Activated gamma-delta T cell treated with Interleukin-2 at 50 U/mL for 16 hours (primary cell): ENCODE results near the gene APOL5.
"Not testable (repeated sequence)": the region's sequence is repeated elsewhere in the genome, so short reads cannot be mapped to it uniquely, and the experiment has no call there.

ENCODE experiments used
- DNase-seq: peaks from one replicate; pipeline ENCODE4 v3.0.0-alpha.2; 2020

Gene APOL5

DNA sequence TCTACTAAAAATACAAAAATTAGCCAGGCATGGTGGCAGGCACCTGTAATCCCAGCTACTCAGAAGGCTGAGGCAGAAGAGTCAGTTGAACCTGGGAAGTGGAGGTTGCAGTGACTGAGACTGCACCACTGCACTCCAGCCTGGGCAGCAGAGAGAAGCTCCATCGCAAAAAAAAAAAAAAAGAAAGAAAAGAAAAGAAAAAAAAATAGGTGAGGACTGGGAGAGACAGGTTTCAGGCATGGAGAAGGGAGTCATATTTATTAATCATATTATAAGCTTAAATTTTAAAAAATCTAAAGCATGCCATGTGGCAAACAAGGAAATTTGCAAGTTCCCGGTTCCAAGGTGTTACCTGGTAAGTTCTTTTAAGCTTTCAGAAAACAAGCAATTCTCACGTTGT is at the start of gene APOL5:
Gene APOL5, plus strand, starts transcription at position 301 of the 400 bp plus-strand sequence. Its CDS starts 0 bp downstream, at position 301.
- DNase-seq, result no peak

DNA sequence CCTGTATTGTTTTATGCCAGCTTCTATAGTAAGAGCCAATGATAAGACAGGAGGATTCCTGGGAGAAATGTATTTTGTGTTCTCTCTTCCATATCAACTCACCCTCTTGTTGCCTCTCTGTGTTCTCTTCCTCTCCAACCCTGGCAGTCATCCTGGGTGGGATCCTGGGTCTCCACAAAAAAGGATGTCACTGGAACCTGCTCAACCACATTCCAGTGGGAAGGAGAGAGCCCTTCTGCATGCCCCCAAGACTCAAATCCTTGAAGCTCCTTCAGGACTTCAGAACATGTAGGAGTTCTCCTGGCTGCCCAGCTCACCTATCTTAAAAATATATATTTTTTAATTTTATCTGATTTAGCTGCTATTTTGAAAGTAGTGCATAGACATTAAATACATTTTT is 43.3 kb upstream of the APOL5 start:
- no peak for DNase-seq

- DNase-seq, result not testable (repeated sequence)
Observed at GRCh38 chr22:35676065-35676464, 41.6 kb upstream of the APOL5 start.

- no peak for DNase-seq
Observed at GRCh38 chr22:35677460-35678187, 40.0 kb upstream of the APOL5 start.

DNA sequence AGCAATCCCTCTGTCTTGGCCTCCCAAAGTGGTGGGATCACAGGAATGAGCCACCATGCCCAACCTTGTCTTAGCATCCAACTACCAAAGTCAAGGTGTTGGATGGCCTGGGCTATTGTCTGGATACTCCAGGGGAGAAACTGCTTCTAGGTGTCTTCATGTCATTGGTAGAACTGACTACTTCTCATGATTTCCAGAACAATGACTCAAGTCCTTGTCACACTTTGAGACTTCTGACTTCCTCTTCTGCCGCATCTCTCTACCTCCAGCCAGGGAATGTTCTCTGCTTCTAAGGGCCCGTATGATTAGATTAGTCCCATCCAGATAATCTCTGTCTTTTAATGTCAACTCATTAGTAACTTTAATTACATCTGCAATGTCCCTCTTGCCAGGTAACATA is 38.8 kb upstream of the APOL5 start:
- no peak for DNase-seq

DNA sequence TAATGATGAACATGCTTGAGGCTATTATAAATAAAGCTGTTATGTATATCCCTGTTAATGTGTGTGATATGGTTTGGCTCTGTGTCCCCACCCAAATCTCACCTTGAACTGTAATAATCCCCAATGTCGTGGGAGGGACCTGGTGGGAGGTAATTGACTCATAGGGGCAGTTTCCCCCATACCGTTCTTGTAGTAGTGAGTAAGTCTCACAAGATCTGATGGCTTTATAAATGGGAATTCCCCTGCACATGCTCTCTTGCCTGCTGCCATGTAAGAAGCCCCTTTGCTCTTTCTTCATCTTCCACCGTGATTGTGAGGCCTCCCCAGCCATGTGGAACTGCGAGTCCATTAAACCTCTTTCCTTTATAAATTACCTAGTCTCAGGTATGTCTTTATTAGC is 38.2 kb upstream of the APOL5 start:
- DNase-seq, result not testable (repeated sequence)

- DNase-seq, result no peak
Observed at GRCh38 chr22:35681454-35682052, 36.1 kb upstream of the APOL5 start.

GRCh38 chr22:35683560-35683959 is 34.1 kb upstream of the APOL5 start:
- DNase-seq, result no peak

- DNase-seq, result no peak
Observed at GRCh38 chr22:35684270-35684700, 33.4 kb upstream of the APOL5 start.

DNA sequence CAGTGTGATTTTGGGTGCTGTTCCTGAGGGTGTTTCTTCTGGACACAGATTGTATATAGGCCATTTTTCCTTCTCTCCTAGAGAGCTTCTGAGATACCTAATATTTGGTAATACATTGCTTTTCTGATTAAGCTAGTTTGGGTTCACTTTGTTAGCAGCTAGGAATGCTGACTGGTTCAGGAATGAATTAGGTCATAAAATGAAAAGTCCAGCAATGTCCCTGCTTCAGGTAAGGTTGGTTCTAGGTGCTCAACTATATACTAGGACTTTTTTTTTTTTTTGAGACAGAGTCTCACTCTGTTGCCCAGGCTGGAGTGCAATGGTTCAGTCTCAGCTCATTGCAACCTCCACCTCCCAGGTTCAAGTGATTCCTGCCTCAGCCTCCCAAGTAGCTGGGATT is 32.9 kb upstream of the APOL5 start:
- DNase-seq, result no peak

GRCh38 chr22:35685731-35686130 is 31.9 kb upstream of the APOL5 start:
- no peak for DNase-seq

DNA sequence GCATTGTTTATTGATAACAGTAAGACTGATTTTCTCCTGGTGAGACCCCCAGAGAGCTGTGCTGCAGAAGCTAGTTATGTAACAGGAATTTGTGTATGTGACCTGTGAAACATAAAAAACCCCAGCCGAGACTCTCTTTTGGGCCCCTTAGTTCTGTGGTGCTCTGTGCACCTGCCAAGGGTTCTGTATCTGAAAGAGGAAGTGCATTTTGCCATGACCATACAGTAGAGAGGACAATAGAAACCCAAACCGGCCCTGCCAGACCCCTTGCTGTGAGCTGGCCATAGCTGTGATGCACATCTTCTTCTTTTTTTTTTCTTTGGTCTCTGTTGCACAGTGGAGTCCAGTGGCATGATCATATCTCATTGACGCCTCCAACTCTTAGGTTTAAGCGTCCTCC is 31.4 kb upstream of the APOL5 start:
- no peak for DNase-seq

DNA sequence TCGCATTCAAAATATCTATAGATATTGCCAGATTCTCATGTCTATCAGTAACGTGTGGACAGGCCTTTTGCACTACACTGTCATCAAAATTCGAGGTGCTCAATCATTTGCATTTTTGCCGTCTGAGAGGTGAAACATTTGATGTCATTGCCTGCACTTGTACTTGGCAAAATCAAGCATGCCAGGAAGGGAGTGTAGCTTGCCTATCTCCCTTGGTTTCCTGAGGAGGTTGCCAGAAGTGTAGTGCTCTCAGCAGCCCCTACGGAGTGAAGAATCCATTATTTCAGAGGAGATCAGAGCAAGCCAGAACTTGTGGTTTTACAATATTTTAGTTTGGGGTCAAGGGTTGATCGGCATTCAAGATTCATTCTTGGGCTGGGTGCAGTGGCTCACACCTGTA is 30.2 kb upstream of the APOL5 start:
- DNase-seq, result no peak

DNA sequence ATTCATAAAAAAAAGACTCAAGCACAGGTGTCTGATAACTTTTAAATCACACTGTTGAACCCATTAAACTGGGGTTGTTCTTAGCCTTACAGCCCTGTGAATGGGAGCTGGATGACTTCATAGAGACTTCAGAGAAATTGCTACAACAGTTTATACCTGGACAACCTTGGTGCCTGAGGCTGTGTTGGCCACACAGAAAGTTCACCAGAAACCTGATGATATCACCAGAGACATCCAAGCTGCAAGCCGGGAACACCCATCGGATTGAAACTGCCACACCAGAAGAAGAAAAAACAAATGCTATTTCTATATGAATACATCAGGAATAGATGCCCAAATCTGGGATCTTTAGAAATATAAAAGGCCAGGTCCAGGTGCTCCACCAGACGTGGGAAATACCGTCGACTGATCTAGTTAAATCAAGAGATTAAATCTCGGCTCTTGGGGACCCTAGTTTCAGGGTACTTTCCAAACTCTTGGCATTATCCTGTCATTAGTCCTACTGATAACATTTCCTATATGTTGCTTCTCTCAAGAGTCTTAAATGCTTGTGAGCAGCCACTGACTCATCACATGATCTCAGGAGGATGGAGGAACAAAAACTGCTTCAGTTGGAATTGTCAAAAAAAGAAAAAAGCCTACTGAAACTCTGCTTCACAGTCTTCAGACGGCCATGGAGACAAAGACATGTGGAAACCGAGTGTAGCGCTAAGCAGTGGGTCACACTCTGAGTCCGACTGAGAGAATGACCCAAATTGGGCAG is 28.6 kb upstream of the APOL5 start:
- no peak for DNase-seq

DNA sequence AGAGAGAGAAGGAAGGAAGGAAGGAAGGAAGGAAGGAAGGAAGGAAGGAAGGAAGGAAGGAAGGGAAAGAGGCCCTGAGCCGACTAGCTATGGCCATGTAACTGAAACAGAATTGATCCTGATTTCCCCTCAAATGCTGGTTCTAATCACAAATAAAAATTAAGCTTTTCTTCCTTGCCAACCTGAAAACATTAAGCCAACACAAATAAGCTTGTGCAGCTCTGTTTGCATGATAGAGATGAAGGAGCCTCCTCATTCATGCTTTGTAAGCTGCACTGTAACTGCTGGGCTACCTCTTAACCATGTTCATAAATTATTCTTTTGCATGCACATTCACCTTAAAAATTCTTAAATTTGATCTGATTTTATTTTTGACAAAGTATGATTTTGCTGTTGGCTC is 27.7 kb upstream of the APOL5 start:
- no peak for DNase-seq

DNA sequence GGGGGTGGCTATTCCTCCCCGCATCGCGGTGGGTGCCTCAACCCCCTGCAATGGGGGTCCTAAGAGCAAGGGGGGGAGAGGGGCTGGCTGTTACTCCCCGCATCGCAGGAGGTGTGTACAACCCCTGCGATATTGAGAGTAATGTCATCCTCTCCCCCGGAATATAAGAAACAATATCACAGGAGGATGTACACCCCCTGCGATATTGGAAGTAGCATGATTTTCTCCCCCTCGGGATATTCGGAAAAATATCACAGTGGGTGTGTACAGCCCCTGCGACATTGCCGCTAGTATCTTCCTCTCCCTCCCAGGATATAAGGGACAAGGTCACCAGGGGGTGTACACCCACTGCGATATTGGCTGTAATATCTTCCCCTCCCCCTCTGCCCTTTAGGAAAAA is 22.5 kb upstream of the APOL5 start:
- DNase-seq, result no peak

DNA sequence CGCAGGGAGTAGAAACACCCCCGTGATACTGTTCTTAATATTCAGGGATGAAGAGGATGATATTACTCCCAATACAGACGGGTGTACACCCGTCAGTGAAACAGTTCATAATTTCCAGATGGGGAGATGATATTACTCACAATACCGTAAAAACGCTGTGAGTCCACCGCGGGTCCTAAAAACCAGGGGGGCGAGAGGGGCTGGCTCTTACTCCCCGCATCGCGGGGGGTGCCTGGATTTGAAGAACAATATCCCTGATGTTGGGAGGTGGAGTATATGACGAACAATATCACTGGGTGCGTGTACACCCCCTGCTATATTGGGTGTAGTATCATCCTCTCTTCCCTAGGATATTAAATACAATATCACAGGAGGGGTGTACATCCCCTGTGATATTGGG is 20.5 kb upstream of the APOL5 start:
- no peak for DNase-seq

DNA sequence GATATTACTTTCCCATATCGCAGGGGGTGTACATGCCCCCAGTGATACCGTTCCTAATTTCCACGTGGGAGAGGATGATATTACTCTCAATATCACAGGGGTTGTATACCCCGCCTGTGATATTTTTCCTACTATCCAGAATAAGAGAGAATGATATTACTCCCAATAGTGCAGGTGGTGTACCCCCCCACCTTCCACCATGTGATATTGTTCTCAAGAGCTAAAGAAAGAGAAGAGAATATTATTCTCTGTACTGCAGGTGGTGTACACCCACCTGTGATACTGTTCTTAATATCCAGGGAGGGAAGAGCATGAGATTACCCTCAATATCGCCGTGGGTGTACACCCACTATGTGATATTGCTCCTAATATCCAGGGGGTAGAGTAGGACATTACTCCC is 17.8 kb upstream of the APOL5 start:
- DNase-seq, result not testable (repeated sequence)

DNA sequence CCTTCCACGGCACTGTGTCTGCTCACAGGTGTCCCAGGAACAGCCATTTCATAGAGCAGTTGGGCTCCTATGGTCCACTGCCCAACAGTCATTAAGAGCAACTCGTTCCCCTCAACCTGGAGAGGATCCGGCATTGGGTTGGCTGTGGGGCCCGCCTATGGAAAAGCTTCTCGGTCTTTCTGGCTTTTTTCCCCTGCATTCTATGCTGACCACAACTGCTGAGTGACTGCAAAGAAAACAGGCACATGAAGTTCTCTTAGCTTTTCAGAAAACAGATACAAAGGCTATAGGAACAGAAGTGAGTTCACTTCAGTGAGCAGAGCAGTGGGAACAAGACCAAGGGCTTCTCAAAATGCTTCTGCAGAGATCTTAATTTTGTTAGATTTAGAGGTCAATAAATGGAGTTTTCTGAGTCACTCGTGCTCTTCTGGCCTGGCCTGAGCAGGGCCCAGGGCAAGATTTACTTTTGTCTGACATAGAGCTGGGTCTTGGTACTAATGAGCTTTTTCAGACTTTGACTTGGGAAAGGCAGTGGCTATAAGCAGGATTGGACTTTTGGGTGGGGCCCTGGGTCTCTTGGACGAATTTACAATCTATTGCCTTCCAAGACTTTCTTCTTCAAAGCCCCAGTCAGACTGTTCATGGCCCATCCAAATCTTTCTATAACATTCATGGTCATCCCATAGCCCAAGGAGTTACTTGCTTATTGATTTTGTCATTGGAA is 13.6 kb upstream of the APOL5 start:
- no peak for DNase-seq

- DNase-seq, result no peak
Observed at GRCh38 chr22:35705141-35705540, 12.5 kb upstream of the APOL5 start.

DNA sequence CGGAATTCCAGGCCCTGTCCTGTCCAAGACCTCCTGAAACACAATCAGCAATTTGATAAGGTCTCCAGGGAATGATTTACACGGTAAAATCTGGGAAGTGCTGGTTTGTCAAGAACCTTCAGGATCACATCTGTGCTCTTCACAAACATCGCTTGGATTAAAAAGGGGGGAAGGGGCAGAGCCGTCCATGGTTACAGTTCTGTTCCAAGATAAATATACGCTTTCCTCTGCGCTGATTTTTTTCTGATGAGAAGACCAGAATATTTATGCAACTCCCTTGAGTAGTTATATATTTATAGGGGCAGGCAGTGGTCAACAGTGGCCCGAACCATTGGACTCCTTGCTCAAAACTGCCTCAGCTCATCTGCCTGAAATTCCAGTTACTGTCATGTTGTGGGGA is 9.2 kb upstream of the APOL5 start:
- DNase-seq, result no peak

- no peak for DNase-seq
Observed at GRCh38 chr22:35708917-35709316, 8.8 kb upstream of the APOL5 start.

GRCh38 chr22:35711336-35711735 is 6.3 kb upstream of the APOL5 start:
- DNase-seq, result no peak
